Measurements from ENCODE around the gene DGAT2. TPM values are rescaled to one million over a fixed set of nuclear protein-coding genes. Genes with fewer than 3 reads are reported as not detected.
"Not testable (repeated sequence)": the region's sequence is repeated elsewhere in the genome, so short reads cannot be mapped to it uniquely, and the experiment has no call there.

The DGAT2 gene
- total RNA-seq, 2 donors from 2014 or later, result 6.0 to 14.2 TPM

DNA sequence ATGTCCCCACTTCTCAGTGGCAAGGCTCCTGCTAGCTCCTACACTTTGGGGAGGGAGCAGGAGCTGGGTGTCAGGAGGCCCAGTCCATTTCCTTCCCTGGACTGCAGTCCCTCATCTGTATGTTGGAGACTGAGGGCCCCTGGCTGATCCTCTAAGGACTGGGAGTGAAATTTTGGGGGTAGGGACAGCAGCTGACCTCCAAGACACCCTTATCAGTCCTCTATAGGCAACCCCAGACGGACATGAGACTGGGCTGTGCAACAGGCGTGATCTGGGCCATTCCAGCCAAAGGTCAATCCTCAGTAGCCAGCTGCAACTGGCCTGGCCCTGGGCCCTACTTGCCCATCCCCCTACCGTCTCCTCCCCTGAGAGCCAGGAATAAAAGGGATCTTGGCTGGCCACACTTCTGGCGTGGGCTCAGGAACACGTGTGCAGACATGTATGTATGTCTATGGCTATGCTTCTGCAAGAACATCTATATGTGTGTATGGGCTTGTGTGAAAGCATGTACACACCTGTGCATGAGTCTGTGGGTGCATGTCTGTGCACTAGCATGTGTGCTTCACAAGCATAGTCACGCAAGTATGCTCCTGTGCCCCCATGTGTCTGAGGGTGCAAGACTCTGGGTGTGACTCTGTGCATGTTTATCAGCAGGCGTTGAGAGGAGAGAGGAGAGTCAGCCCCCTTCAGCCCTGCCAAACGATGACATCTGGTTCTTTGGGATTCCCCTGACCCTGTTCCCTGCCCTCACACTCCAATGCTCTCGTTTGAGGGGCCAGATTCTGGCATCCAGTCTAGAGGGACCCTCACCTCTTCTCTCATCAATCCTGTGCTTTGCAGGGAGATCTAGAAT, 24.6 kb upstream of the DGAT2 start:
- DNase-seq, result peak; percentile 32
- Mint-ChIP-seq H3K36me3 (ENCODE audit: low read depth) (peaks cover 4% of the 10 kb centered on the region), H3K4me3 (no peak overlapping the region), H3K27me3 (ENCODE audit: insufficient read depth) (peaks cover 24% of the 10 kb centered on the region), H3K9me3 (peaks cover 21% of the 10 kb centered on the region), H3K4me1 (no peaks in the 10 kb centered on the region), H3K27ac (no peak overlapping the region)
- 78 to 83% methylated on average over 6 to 9 of the region's 9 CpGs for WGBS, 2 experiments (ENCODE audit: insufficient coverage in 1 of 2, insufficient read length in 1 of 2)
- no peak overlapping the region for H3K27ac ChIP-seq (ENCODE audit: low read depth, low read length)
- no peak overlapping the region for H3K9ac ChIP-seq (ENCODE audit: extremely low read depth, low read length, poor library complexity, severe bottlenecking)
- TF ChIP-seq, protein P1, sequence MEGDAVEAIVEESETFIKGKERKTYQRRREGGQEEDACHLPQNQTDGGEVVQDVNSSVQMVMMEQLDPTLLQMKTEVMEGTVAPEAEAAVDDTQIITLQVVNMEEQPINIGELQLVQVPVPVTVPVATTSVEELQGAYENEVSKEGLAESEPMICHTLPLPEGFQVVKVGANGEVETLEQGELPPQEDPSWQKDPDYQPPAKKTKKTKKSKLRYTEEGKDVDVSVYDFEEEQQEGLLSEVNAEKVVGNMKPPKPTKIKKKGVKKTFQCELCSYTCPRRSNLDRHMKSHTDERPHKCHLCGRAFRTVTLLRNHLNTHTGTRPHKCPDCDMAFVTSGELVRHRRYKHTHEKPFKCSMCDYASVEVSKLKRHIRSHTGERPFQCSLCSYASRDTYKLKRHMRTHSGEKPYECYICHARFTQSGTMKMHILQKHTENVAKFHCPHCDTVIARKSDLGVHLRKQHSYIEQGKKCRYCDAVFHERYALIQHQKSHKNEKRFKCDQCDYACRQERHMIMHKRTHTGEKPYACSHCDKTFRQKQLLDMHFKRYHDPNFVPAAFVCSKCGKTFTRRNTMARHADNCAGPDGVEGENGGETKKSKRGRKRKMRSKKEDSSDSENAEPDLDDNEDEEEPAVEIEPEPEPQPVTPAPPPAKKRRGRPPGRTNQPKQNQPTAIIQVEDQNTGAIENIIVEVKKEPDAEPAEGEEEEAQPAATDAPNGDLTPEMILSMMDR (conservative IDR thresholded peaks at IDR 0.05), result no peak
- H3K4me1 ChIP-seq (ENCODE audit: control insufficient read depth, insufficient read depth, low read length), result no peaks in the 10 kb centered on the region
- no peaks in the 10 kb centered on the region for H3K27me3 ChIP-seq (ENCODE audit: control insufficient read depth, insufficient read depth, low read length, poor library complexity, severe bottlenecking)
- peaks cover 6% of the 10 kb centered on the region for H3K9me3 ChIP-seq (ENCODE audit: control insufficient read depth, low read length)
- H3K4me3 ChIP-seq (ENCODE audit: low read length), result no peak overlapping the region
- no peaks in the 10 kb centered on the region for H3K36me3 ChIP-seq (ENCODE audit: control insufficient read depth, insufficient read depth, low read length)

GRCh38 chr11:75745807-75746206, 22.8 kb upstream of the DGAT2 start:
- H3K36me3 ChIP-seq (ENCODE audit: control insufficient read depth, insufficient read depth, low read length), result no peaks in the 10 kb centered on the region
- TF ChIP-seq, protein P1 (conservative IDR thresholded peaks at IDR 0.05), result no peak
- Mint-ChIP-seq H3K4me1 (no peaks in the 10 kb centered on the region), H3K4me3 (no peak overlapping the region), H3K27ac (no peak overlapping the region), H3K36me3 (ENCODE audit: low read depth) (peaks cover 4% of the 10 kb centered on the region), H3K27me3 (ENCODE audit: insufficient read depth) (peaks cover 19% of the 10 kb centered on the region), H3K9me3 (peaks cover 19% of the 10 kb centered on the region)
- H3K9ac ChIP-seq (ENCODE audit: extremely low read depth, low read length, poor library complexity, severe bottlenecking), result no peak overlapping the region
- peak; percentile 40 for DNase-seq
- 89 to 91% methylated on average over 5 of the region's 5 CpGs for WGBS, 2 experiments (ENCODE audit: insufficient coverage in 1 of 2, insufficient read length in 1 of 2)
- no peak overlapping the region for H3K4me3 ChIP-seq (ENCODE audit: low read length)
- no peaks in the 10 kb centered on the region for H3K27me3 ChIP-seq (ENCODE audit: control insufficient read depth, insufficient read depth, low read length, poor library complexity, severe bottlenecking)
- H3K9me3 ChIP-seq (ENCODE audit: control insufficient read depth, low read length), result peaks cover 5% of the 10 kb centered on the region
- no peak overlapping the region for H3K27ac ChIP-seq (ENCODE audit: low read depth, low read length)
- H3K4me1 ChIP-seq (ENCODE audit: control insufficient read depth, insufficient read depth, low read length), result no peaks in the 10 kb centered on the region

GRCh38 chr11:75748729-75749273, 19.8 kb upstream of the DGAT2 start:
- WGBS, 2 experiments (ENCODE audit: insufficient coverage in 1 of 2, insufficient read length in 1 of 2), result 41% methylated on average over 4 of the region's 26 CpGs; no CpG with 5 or more reads in 1 of the 2 experiments
- H3K4me3 ChIP-seq (ENCODE audit: low read length); H3K36me3 ChIP-seq (ENCODE audit: control insufficient read depth, insufficient read depth, low read length); H3K36me3 Mint-ChIP-seq (ENCODE audit: low read depth); H3K27me3 ChIP-seq (ENCODE audit: control insufficient read depth, insufficient read depth, low read length, poor library complexity, severe bottlenecking); H3K9me3 ChIP-seq (ENCODE audit: control insufficient read depth, low read length); DNase-seq; H3K27ac ChIP-seq (ENCODE audit: low read depth, low read length); H3K9ac ChIP-seq (ENCODE audit: extremely low read depth, low read length, poor library complexity, severe bottlenecking); H3K4me1 Mint-ChIP-seq; H3K4me1 ChIP-seq (ENCODE audit: control insufficient read depth, insufficient read depth, low read length): not testable (repeated sequence)
- Mint-ChIP-seq H3K27me3 (ENCODE audit: insufficient read depth) (peaks cover 15% of the 10 kb centered on the region), H3K27ac (peak overlapping the region; percentile 80), H3K4me3 (peak overlapping the region; percentile 37), H3K9me3 (peaks cover 19% of the 10 kb centered on the region)

DNA sequence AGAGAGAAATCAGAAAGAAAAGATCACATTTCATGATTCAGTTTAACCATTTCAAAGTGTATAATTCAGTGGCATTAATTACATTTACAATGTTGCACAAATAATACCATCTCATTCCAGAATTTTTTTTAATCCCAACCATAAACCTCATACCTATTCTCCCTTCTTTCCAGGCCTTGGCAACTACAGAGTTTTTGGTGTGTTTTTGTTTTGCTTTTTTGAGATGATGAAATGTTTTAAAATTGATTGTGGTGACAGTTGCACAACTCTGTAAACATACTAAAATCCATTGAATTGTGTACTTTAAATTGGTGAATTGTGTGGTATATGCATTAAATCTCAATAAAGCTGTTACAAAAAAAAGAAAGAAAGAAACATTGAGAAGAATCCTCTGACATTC, 13.6 kb upstream of the DGAT2 start:
- not testable (repeated sequence) for H3K9me3 Mint-ChIP-seq; H3K27me3 ChIP-seq (ENCODE audit: control insufficient read depth, insufficient read depth, low read length, poor library complexity, severe bottlenecking); H3K4me3 ChIP-seq (ENCODE audit: low read length); H3K4me1 ChIP-seq (ENCODE audit: control insufficient read depth, insufficient read depth, low read length); H3K27ac ChIP-seq (ENCODE audit: low read depth, low read length); DNase-seq; H3K9me3 ChIP-seq (ENCODE audit: control insufficient read depth, low read length); H3K36me3 ChIP-seq (ENCODE audit: control insufficient read depth, insufficient read depth, low read length); H3K4me3 Mint-ChIP-seq; H3K27me3 Mint-ChIP-seq (ENCODE audit: insufficient read depth); H3K36me3 Mint-ChIP-seq (ENCODE audit: low read depth); H3K9ac ChIP-seq (ENCODE audit: extremely low read depth, low read length, poor library complexity, severe bottlenecking); H3K27ac Mint-ChIP-seq
- H3K4me1 Mint-ChIP-seq, result peaks cover 11% of the 10 kb centered on the region

Measured in endodermal cell (in vitro differentiated cells).